Mucosa of descending colon (tissue), 3 donors: Measurements from ENCODE around the gene CLTC. TPM values are rescaled to one million over a fixed set of nuclear protein-coding genes. Genes with fewer than 3 reads are reported as not detected.

Experiments used
- ATAC-seq: fragments of 200-7000 bp; cut with Tn5 transposase; one replicate; pipeline ENCODE4 v1.9.1; 2020; ENCODE audit warnings: mild to moderate bottlenecking, moderate library complexity
- DNase-seq, 3 donors: peaks; one replicate each; pipeline ENCODE4 v3.0.0-alpha.2; 2020
- H3K36me3 ChIP-seq: fragments of 200-600 bp; one replicate; pipeline ENCODE4 v1.8.0; 2021; ENCODE audit warnings: low read depth, mild to moderate bottlenecking
- H3K4me1 ChIP-seq: fragments of 200-600 bp; one replicate; pipeline ENCODE4 v1.8.0; 2021; ENCODE audit warnings: low read depth, mild to moderate bottlenecking
- H3K4me3 ChIP-seq: fragments of 200-600 bp; one replicate; pipeline ENCODE4 v1.8.0; 2021; ENCODE audit warnings: mild to moderate bottlenecking
- H3K9me3 ChIP-seq: fragments of 200-600 bp; one replicate; pipeline ENCODE4 v1.8.0; 2021; ENCODE audit warnings: mild to moderate bottlenecking
- CTCF ChIP-seq: fragments of 200-600 bp; IDR thresholded peaks from one replicate; pipeline ENCODE4 v1.8.0; 2022; ENCODE audit warnings: antibody characterized with exemption, mild to moderate bottlenecking
- intact Hi-C, 2 donors: fragments of 100-400 bp; cut with DNase I in 1 of 2; cut with micrococcal nuclease in 1 of 2; formaldehyde crosslinking; loops; one replicate each; pipeline versions ENCODE4 v1.11.0 to v1.11.1; 2022; cut with DNase I, micrococcal nuclease
- total RNA-seq, 3 donors: library from RNA; stranded (reverse); fragmentation: NEBNext Ultra II Directional in 2 of 3; extraction: Animal tissue kit (Norgen Biotek cat#: 25700) in 2 of 3; gene quantifications; one replicate each; pipeline versions ENCODE4 v1.2.1 to v1.2.4, GENCODE V29; 2021 to 2023
- donor health status: DM: no; HTN: no; CAD: no; lungs with moderate emphysema.
- donor health status: DM: no; HTN: no; CAD: no.
- donor health status: DM: no; HTN: yes; CAD: no.

Gene CLTC
- total RNA-seq, 3 donors from 2014 or later: 264 to 306 (median 286) TPM

GRCh38 chr17:59702304-59702703, 82.6 kb downstream of the CLTC start:
- no peaks in the 10 kb centered on the region for H3K36me3 ChIP-seq
- no peak overlapping the region for H3K4me3 ChIP-seq
- no peaks in the 10 kb centered on the region for H3K9me3 ChIP-seq
- no peak for ATAC-seq
- DNase-seq: no peak
- H3K4me1 ChIP-seq: peaks cover 20% of the 10 kb centered on the region
- intact Hi-C loops: no loop called here
- TF ChIP-seq CTCF: no peak

DNA sequence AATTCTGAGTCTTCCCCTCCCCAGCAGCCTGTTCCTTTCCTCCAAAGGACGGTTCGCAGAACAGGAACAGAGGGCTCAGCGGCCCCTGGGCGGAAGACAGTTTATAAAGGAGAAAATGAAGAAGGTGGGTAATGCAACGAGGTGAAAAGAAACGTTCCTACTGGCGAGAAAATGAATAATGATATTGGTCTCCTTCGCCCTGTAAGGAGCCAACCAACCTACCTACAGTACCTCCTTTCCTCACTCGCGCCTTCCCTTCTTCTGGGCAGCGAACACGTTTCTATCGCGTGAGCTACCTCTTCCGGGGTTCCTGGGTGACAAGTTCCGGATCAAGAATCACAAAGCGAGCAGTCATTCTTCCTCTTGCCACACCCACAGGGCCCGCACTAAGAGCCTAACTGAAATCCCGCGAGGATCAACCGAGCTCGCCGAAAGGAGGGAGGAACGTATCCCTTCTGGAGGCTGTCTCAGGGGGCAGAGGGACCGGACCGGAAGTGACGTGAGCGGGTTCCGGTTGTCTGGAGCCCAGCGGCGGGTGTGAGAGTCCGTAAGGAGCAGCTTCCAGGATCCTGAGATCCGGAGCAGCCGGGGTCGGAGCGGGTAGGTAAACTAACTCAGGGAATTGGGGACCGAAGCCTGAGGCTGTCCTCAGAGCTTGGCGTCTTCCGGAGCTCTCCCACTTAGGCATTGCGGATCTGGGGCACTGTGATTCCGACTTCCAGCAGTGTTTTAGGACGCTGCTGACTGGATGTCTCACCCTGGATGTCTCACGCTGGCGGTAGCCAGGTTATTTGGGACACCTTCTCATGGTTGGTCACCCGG, 87.7 kb downstream of the CLTC start, which contains the start of the genes PTRH2 and VMP1:
TSS of gene PTRH2 (minus strand) at position 282 of the 822 bp plus-strand sequence. CDS start 9,452 bp downstream, outside the sequence.
TSS of gene VMP1 (plus strand) at position 506 of the 822 bp plus-strand sequence. CDS start 23,793 bp downstream, outside the sequence.
- no peak for TF ChIP-seq CTCF
- peak; percentile 99 for ATAC-seq
- DNase-seq: peak; percentile 96 to 98 (median 98)
- intact Hi-C loops: no loop called here
- Histone ChIP-seq H3K4me1 (peaks cover 23% of the 10 kb centered on the region), H3K36me3 (no peaks in the 10 kb centered on the region), H3K4me3 (peak within 1 kb of the TSS; percentile 41), H3K9me3 (no peaks in the 10 kb centered on the region)

DNA sequence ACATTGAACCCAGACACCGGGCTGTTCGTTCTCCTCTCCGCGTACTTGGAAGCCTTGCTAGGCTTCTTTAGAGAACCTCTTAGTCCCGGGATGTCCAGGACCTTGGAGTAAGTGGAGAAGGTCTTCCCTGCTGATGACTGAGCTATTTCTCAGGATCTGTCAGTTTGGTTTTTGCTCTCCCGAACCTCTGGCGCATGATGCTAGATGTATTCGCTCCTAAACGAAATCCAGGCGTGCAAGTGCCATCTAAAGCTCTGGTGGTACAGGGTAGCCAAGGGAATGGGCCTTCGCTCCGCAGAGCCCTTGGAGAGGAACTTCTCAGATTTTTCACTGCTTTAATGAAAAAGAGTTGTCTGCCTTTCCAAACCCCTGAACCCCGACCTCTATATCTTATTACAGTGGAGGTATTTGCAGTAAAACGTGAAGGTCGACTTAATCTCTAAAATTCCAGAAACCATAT, 88.3 kb downstream of the CLTC start:
- Histone ChIP-seq H3K36me3 (no peaks in the 10 kb centered on the region), H3K4me3 (peak overlapping the region; percentile 41), H3K4me1 (peaks cover 23% of the 10 kb centered on the region), H3K9me3 (no peaks in the 10 kb centered on the region)
- TF ChIP-seq CTCF: no peak
- ATAC-seq: no peak
- DNase-seq: no peak
- intact Hi-C loops: no loop called here

DNA sequence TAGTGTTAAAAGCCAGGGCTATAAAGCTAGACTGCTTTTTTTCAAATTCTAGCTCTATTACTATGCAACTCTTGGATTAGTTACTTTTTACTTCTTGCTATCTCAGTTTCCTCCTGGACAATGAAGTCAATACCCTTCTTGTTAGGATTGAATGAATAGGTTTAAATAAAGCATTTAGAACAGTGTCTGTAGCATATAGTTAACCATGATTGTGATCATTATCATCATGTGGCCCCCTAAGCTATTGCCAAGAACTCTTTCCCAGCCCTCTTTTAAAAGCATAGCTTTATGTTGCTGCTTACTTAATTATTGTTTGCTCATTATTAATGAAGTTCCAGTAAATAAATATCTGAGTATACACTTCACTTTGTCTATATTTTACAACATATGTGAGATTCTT, 92.2 kb downstream of the CLTC start:
- intact Hi-C loops: no loop called here
- no peak for TF ChIP-seq CTCF
- H3K9me3 ChIP-seq: no peaks in the 10 kb centered on the region
- ATAC-seq (no peak), DNase-seq (no peak)
- no peak overlapping the region for H3K4me3 ChIP-seq
- peaks cover 3% of the 10 kb centered on the region for H3K4me1 ChIP-seq
- H3K36me3 ChIP-seq: no peaks in the 10 kb centered on the region

GRCh38 chr17:59712862-59713261, 93.2 kb downstream of the CLTC start:
- Histone ChIP-seq H3K36me3 (no peaks in the 10 kb centered on the region), H3K9me3 (no peaks in the 10 kb centered on the region), H3K4me3 (no peak overlapping the region), H3K4me1 (peaks cover 3% of the 10 kb centered on the region)
- ATAC-seq: no peak
- no peak for TF ChIP-seq CTCF
- DNase-seq: no peak
- intact Hi-C loops: no loop called here
